Measurements from ENCODE around the gene IL1F10.

IL1F10 gene

DNA sequence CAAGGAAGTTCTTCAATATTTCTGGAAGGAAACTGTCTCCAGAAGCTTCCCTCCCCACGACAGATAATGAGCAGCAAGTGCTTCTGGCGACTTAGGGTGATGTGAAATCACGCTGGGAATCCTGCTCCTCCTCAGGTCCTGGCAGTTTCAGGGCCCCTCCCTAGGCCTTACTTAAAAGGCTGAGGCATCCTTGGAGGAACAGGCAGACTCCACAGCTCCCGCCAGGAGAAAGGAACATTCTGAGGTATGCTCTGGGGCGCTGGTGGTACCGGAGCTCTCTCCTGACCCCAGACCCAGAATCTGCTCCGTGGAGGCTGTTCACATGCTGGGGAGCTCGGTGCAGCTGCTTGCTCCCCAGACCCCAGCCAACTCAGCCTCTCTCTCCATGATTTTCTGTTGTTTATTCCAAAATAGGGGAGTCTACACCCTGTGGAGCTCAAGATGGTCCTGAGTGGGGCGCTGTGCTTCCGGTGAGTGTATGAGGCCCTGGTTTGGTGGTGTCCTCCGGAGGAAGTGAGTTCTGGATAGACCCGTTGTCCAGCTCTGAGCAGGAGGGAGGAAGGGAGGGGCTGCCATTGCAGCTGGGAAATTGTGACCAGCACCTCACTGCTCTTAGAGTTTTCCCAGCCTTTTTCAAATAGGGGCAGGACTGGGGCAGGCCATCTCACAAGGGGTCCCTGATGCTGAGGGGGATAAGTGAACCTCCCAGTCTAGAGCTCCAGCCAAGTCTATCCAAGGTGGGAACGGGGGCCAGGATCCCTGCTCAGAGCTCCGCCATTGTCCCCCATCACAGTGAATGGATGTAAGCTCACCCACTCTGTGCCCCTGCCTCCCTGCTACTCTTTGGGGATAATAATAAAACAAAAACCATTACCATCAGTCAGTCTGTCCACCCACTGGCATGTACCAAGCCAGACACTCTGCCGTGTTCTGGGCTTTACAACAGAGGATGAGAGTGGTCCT, 8.5 kb upstream of the IL1F10 start, which contains the start of gene IL36RN:
TSS of gene IL36RN (plus strand) at position 201 of the 963 bp plus-strand sequence. CDS start at position 442, 241 bp downstream.
- DNase-seq (ENCODE audit: low read depth in 3 of 3, low spot score in 1 of 3), result no peak

GRCh38 chr2:113060396-113060795, 7.4 kb upstream of the IL1F10 start:
- no peak for DNase-seq (ENCODE audit: low read depth in 3 of 3, low spot score in 1 of 3)

DNA sequence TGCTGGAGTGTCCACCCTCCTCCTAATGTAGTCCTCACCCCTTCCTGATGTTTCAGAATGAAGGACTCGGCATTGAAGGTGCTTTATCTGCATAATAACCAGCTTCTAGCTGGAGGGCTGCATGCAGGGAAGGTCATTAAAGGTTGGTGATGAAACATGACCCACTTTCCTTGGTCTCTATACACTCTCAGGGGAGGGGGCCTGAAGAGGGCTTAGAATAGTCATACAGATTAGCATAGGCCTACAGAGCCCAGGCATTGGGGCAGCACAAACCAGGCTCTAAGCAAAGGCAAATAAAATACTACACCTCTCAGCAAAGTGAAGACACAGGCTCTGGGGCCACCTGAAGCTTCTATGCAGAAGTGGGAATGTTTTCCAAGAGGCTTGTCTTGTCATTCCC, 7.0 kb upstream of the IL1F10 start:
- DNase-seq (ENCODE audit: low read depth in 3 of 3, low spot score in 1 of 3), result no peak

DNA sequence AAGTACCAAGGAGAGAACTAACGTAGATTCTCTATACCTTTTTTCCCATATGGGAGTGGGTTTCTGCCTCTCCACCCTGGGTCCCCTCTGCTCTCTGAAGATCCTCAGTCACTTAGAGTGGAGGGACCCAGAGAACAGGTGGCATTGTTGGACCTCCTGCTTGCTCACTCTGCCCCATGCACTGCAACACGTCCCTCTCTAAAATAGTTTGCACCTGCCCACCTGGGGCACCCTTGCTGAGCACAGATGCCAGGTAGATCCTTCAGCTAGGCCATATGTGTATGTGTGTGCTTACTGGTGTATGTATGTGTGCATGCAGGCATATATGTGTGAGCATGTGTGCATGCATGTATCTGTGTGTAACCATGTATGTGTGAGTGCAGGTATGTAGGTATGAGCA, 6.5 kb upstream of the IL1F10 start:
- no peak for DNase-seq (ENCODE audit: low read depth in 3 of 3, low spot score in 1 of 3)

- DNase-seq (ENCODE audit: low read depth in 3 of 3, low spot score in 1 of 3), result no peak
Measured at GRCh38 chr2:113061896-113062770, 5.6 kb upstream of the IL1F10 start.

GRCh38 chr2:113064281-113064680, 3.5 kb upstream of the IL1F10 start:
- DNase-seq (ENCODE audit: low read depth in 3 of 3, low spot score in 1 of 3), result no peak

- no peak for DNase-seq (ENCODE audit: low read depth in 3 of 3, low spot score in 1 of 3)
Measured at GRCh38 chr2:113064898-113065297, 2.9 kb upstream of the IL1F10 start.

DNA sequence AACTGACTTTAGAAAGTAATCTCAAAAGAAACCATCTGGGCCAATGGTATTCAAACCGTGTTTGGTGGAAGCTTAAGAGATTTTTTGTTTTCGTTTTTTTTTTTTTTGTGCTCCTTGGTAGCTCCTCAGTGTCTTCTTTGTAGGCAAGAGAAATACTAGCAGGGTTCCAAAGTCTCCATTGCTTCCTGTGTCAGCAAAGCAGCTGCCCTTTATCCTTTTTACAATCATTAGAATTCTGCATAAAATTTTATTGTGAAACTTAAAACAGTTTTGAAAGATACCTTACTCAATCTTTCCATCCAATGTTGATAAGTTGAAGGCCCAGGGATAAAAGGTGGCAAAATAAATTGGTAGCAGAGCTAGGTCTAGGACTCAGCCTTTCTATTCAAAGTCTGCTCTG, 479 bp downstream of the IL1F10 start:
- no peak for DNase-seq (ENCODE audit: low read depth in 3 of 3, low spot score in 1 of 3)

GRCh38 chr2:113068706-113069485, 1.1 kb downstream of the IL1F10 start:
- no peak for DNase-seq (ENCODE audit: low read depth in 3 of 3, low spot score in 1 of 3)

DNA sequence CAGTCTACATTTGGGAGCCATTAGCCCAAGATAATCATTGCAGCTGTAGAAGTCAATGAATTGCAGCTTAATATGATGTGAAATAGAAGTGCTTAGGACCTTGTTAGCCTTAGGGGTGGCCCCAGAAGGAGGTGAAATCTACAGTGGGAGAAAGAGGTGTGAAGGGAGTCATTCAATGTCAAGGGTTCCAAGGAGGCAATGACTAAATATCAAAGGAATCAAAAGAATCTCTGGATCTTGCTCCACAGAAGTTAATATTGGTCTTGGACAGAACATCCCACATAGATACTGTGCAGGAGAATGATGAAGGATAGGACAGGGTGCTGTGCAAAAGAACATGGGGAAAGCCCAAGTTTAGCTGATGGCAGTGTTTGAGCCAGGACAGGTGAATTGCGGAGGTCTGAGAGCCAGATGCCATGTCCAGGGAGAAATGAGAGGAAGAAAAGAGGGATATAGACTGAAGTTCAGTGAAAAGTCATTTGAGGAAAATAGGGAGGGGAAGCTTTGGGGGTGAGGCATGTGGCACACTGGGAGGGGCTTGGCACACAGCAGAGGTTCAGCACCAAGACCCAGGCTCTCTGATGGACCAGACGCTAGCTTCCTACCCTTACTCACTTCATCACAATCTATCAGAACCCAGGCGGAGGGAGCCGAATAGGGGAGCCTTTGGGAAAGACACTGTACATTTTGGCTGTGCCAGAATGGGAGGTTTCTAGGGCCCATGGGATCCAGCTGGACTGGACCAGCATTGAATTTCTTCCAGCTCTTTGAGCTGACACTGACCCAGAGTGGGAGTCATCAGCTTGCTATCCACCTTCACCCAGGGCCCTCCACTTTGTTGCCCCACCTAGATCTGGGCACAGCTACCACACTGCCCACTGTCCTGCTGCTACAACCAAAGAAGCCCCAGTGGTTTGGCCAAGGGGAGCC, 2.2 kb downstream of the IL1F10 start:
- no peak for DNase-seq (ENCODE audit: low read depth in 3 of 3, low spot score in 1 of 3)

- no peak for DNase-seq (ENCODE audit: low read depth in 3 of 3, low spot score in 1 of 3)
Measured at GRCh38 chr2:113070606-113070975, 2.8 kb downstream of the IL1F10 start.

DNA sequence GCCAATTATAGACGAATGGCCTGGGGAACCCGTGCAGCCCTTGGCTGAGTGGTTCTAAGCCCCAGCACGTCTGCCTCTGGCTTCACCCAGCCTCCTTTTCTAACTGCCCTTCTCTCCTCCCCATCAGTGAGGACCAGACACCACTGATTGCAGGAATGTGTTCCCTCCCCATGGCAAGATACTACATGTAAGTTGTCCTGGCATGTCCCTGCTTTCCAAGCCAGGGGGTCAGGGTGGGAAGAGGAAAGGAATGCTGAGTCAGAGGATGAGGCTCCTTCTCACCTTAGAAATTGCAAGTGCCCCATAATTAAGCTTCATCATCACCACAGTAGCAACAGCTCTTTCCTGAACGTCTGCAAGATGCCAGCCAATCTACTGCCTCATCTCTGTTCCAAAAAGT, 4.8 kb downstream of the IL1F10 start:
- no peak for DNase-seq (ENCODE audit: low read depth in 3 of 3, low spot score in 1 of 3)

DNA sequence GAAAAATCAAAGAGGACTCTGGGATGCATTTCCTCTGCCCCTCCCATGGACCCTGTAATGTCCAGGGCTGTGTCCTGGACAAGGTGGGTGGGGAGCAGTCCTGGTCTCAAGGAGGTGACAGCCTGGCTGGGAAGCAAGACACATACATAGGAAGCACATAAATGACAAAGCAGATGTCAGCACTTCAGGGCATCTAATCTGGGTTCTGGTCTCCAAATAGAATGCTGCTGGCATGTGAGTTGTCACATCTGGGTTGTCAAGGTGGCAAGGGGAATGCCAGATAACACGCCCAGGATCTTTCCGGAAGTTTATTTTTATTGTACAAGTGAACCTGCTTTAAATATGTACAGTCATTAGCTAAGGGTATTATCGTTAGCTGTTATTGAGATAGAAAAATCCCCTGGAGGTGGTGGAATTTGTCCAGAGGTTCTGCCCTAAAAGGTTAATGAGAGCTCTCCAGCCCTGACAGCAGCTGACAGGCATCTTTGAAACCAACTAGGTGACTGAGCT, 5.6 kb downstream of the IL1F10 start:
- DNase-seq (ENCODE audit: low read depth in 3 of 3, low spot score in 1 of 3), result no peak

- no peak for DNase-seq (ENCODE audit: low read depth in 3 of 3, low spot score in 1 of 3)
Measured at GRCh38 chr2:113075030-113075429, 7.3 kb downstream of the IL1F10 start.

DNA sequence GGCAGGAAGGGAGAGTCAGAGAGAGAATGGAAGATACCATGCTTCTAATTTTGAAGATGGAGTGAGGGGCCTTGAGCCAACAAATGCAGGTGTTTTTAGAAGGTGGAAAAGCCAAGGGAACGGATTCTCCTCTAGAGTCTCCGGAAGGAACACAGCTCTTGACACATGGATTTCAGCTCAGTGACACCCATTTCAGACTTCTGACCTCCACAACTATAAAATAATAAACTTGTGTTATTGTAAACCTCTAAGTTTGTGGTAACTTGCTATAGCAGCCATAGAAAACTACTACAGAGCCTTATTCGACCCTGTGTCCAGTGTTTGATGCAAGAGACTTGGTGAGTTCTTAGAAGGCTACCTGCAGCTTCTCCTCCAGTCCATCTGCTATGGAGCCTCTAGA, 7.8 kb downstream of the IL1F10 start:
- DNase-seq (ENCODE audit: low read depth in 3 of 3, low spot score in 1 of 3), result no peak

- DNase-seq (ENCODE audit: low read depth in 3 of 3, low spot score in 1 of 3), result no peak
Measured at GRCh38 chr2:113076954-113077669, 9.3 kb downstream of the IL1F10 start.

DNA sequence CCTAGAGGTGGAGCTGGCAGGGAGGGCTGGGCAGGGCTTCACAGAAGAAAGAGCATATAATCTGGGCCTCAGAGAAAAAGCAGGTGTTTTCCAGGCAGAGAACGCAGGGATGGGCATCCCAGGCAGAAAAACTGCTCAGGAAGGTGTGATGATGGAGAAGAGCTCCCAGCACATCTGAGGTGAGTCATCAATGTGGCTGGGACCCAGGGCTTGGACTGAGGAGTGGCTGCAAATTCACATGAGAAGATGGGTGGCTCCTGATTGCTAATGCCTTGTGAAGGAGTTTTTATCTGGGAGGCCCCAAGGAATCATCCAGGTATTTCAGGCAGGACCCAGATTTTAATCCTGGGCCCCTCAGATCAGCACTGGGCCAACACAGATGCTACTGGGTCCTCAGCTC, 10.2 kb downstream of the IL1F10 start:
- DNase-seq (ENCODE audit: low read depth in 3 of 3, low spot score in 1 of 3), result no peak

DNA sequence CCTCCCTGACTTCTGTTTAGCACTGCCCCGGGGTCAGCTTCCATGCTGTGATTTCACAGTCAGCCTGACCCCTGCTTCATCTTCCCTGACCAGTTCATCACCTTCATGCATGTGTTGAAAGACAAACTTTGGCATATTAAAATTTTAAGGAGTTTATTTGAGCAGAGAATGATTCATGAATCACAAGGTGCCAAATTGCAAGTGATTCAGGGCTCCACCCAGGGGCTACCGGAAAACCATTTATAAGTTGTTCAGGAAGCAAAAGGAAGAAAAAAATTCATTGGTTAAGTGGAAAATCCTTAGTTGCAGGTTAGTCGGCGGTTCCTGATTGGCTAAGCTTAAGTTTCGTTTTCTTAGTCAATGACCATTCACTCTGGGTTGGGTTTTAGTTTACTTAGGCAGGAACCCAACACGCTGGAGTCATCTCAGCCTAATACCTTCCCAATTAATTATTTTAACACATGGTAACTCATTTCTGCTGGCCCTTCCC, 10.6 kb downstream of the IL1F10 start:
- no peak for DNase-seq (ENCODE audit: low read depth in 3 of 3, low spot score in 1 of 3)

- no peak for DNase-seq (ENCODE audit: low read depth in 3 of 3, low spot score in 1 of 3)
Measured at GRCh38 chr2:113079131-113079530, 11.4 kb downstream of the IL1F10 start.
